Mucosa of descending colon (tissue), 3 donors: ENCODE data around the gene PDLIM5. TPM values are rescaled to one million over a fixed set of nuclear protein-coding genes. Genes with fewer than 3 reads are reported as not detected.

Experiments used
- ATAC-seq: fragments of 200-7000 bp; cut with Tn5 transposase; one replicate; pipeline ENCODE4 v1.9.1; 2020; ENCODE audit warnings: mild to moderate bottlenecking, moderate library complexity
- DNase-seq, 3 donors: peaks; one replicate each; pipeline ENCODE4 v3.0.0-alpha.2; 2020
- H3K36me3 ChIP-seq: fragments of 200-600 bp; one replicate; pipeline ENCODE4 v1.8.0; 2021; ENCODE audit warnings: low read depth, mild to moderate bottlenecking
- H3K4me1 ChIP-seq: fragments of 200-600 bp; one replicate; pipeline ENCODE4 v1.8.0; 2021; ENCODE audit warnings: low read depth, mild to moderate bottlenecking
- H3K4me3 ChIP-seq: fragments of 200-600 bp; one replicate; pipeline ENCODE4 v1.8.0; 2021; ENCODE audit warnings: mild to moderate bottlenecking
- H3K9me3 ChIP-seq: fragments of 200-600 bp; one replicate; pipeline ENCODE4 v1.8.0; 2021; ENCODE audit warnings: mild to moderate bottlenecking
- CTCF ChIP-seq: fragments of 200-600 bp; IDR thresholded peaks from one replicate; pipeline ENCODE4 v1.8.0; 2022; ENCODE audit warnings: antibody characterized with exemption, mild to moderate bottlenecking
- intact Hi-C, 2 donors: fragments of 100-400 bp; cut with DNase I in 1 of 2; cut with micrococcal nuclease in 1 of 2; formaldehyde crosslinking; loops; one replicate each; pipeline versions ENCODE4 v1.11.0 to v1.11.1; 2022; cut with DNase I, micrococcal nuclease
- total RNA-seq, 3 donors: library from RNA; stranded (reverse); fragmentation: NEBNext Ultra II Directional in 2 of 3; extraction: Animal tissue kit (Norgen Biotek cat#: 25700) in 2 of 3; gene quantifications; one replicate each; pipeline versions ENCODE4 v1.2.1 to v1.2.4, GENCODE V29; 2021 to 2023
- donor health status: DM: no; HTN: no; CAD: no; lungs with moderate emphysema.
- donor health status: DM: no; HTN: no; CAD: no.
- donor health status: DM: no; HTN: yes; CAD: no.

Gene PDLIM5
- total RNA-seq, 3 donors from 2014 or later: 137 to 183 (median 160) TPM

- Histone ChIP-seq H3K36me3 (no peaks in the 10 kb centered on the region), H3K4me1 (no peaks in the 10 kb centered on the region), H3K4me3 (no peak overlapping the region), H3K9me3 (no peaks in the 10 kb centered on the region)
- no peak for TF ChIP-seq CTCF
- DNase-seq (no peak), ATAC-seq (no peak)
- intact Hi-C loops: no loop called here
Observed at GRCh38 chr4:94566420-94566819, 114.7 kb downstream of the PDLIM5 start.

- DNase-seq: no peak
- no peaks in the 10 kb centered on the region for H3K36me3 ChIP-seq
Observed at GRCh38 chr4:94567811-94568210, 116.1 kb downstream of the PDLIM5 start.

GRCh38 chr4:94570558-94570957 is 118.8 kb downstream of the PDLIM5 start:
- TF ChIP-seq CTCF: no peak
- Histone ChIP-seq H3K4me3 (no peak overlapping the region), H3K9me3 (no peaks in the 10 kb centered on the region), H3K36me3 (no peaks in the 10 kb centered on the region), H3K4me1 (no peaks in the 10 kb centered on the region)
- intact Hi-C loops: no loop called here
- DNase-seq (no peak), ATAC-seq (no peak)

More at GRCh38 chr4:94567811-94568210, 116.1 kb downstream of the PDLIM5 start:
- Histone ChIP-seq H3K4me3 (no peak overlapping the region), H3K9me3 (no peaks in the 10 kb centered on the region), H3K4me1 (no peaks in the 10 kb centered on the region)
- intact Hi-C loops: no loop called here
- TF ChIP-seq CTCF: no peak
- no peak for ATAC-seq

GRCh38 chr4:94571298-94571697 is 119.6 kb downstream of the PDLIM5 start:
- H3K36me3 ChIP-seq: no peaks in the 10 kb centered on the region
- no peak for ATAC-seq
- no peak overlapping the region for H3K4me3 ChIP-seq
- no peak for DNase-seq
- no peaks in the 10 kb centered on the region for H3K9me3 ChIP-seq
- no peak for TF ChIP-seq CTCF
- intact Hi-C loops: no loop called here
- no peaks in the 10 kb centered on the region for H3K4me1 ChIP-seq

- intact Hi-C loops: no loop called here
- Histone ChIP-seq H3K36me3 (no peaks in the 10 kb centered on the region), H3K9me3 (no peaks in the 10 kb centered on the region), H3K4me3 (no peak overlapping the region), H3K4me1 (no peaks in the 10 kb centered on the region)
- TF ChIP-seq CTCF: no peak
- no peak for DNase-seq
- ATAC-seq: no peak
Observed at GRCh38 chr4:94571715-94572114, 120.0 kb downstream of the PDLIM5 start.

- intact Hi-C loops: no loop called here
- H3K36me3 ChIP-seq: no peaks in the 10 kb centered on the region
- no peak overlapping the region for H3K4me3 ChIP-seq
- no peaks in the 10 kb centered on the region for H3K9me3 ChIP-seq
- DNase-seq: no peak
- ATAC-seq: no peak
- no peak for TF ChIP-seq CTCF
- H3K4me1 ChIP-seq: no peaks in the 10 kb centered on the region
Observed at GRCh38 chr4:94574050-94574449, 122.3 kb downstream of the PDLIM5 start.
